Type B pancreatic cell (in vitro differentiated cells): ENCODE results near the gene TIAM2. TPM values are rescaled to one million over a fixed set of nuclear protein-coding genes. Genes with fewer than 3 reads are reported as not detected.

Experiments used
- DNase-seq: peaks from one replicate; pipeline ENCODE4 v3.0.0; 2021; ENCODE audit warnings: mixed read lengths; ENCODE audit not compliant: unreplicated experiment; ENCODE audit errors: extremely low spot score
- H3K27ac Mint-ChIP-seq: 2 replicates; pipeline ENCODE4 v1.8.0; 2021; ENCODE audit warnings: mild to moderate bottlenecking, mixed read lengths
- H3K27me3 Mint-ChIP-seq: 2 replicates; pipeline ENCODE4 v1.8.0; 2021; ENCODE audit warnings: mixed read lengths
- H3K36me3 Mint-ChIP-seq: 2 replicates; pipeline ENCODE4 v1.8.0; 2021; ENCODE audit warnings: mixed read lengths
- H3K4me1 Mint-ChIP-seq: one replicate; pipeline ENCODE4 v1.8.0; 2021; ENCODE audit warnings: mixed read lengths; ENCODE audit not compliant: unreplicated experiment
- H3K4me3 Mint-ChIP-seq: 2 replicates; pipeline ENCODE4 v1.8.0; 2021; ENCODE audit warnings: mild to moderate bottlenecking, mixed read lengths
- H3K9me3 Mint-ChIP-seq: 2 replicates; pipeline ENCODE4 v1.8.0; 2021; ENCODE audit warnings: mixed read lengths
- CTCF ChIP-seq: fragments of 200-600 bp; sonication (generic); conservative IDR thresholded peaks from 2 replicates; pipeline ENCODE4 v1.5.0; 2021; ENCODE audit warnings: antibody characterized with exemption, mild to moderate bottlenecking
- long read RNA-seq: library from polyadenylated mRNA; unstranded; transcript quantifications from one replicate; pipeline ENCODE4 v2.0.0, GENCODE V29; 2020
- total RNA-seq: library from RNA; stranded (reverse); gene quantifications from 2 replicates; pipeline ENCODE4 v1.2.1, GENCODE V29; 2021; ENCODE audit warnings: low replicate concordance

TIAM2 gene
- 11.5 and 13.5 TPM in 2 replicates for total RNA-seq
- long read RNA-seq, partial matches to known transcripts, result 4 of 14 reads
- long read RNA-seq, other reads (novel, unspliced or antisense), result 8 of 14 reads

- no peak for TF ChIP-seq CTCF
- Mint-ChIP-seq H3K27me3 (peaks cover 25% of the 10 kb centered on the region), H3K36me3 (peaks cover 3% of the 10 kb centered on the region), H3K27ac (peak within 1 kb of the TSS; percentile 75), H3K4me1 (peaks cover 4% of the 10 kb centered on the region), H3K4me3 (peak within 1 kb of the TSS; percentile 83), H3K9me3 (no peaks in the 10 kb centered on the region)
- peak; percentile 76 for DNase-seq
These were observed at the start of gene TIAM2 for GRCh38 chr6:154995254-154996015. TIAM2 (plus strand) TSS chr6:154995315; CDS start chr6:155129224, 133,909 bp downstream.

GRCh38 chr6:154950979-154951344, 44.2 kb upstream of the TIAM2 start:
- DNase-seq, result no peak
- no peaks in the 10 kb centered on the region for H3K9me3 Mint-ChIP-seq
- no peak overlapping the region for H3K27ac Mint-ChIP-seq
- peaks cover 13% of the 10 kb centered on the region for H3K36me3 Mint-ChIP-seq
- no peak overlapping the region for H3K4me3 Mint-ChIP-seq
- H3K27me3 Mint-ChIP-seq, result no peaks in the 10 kb centered on the region
- no peaks in the 10 kb centered on the region for H3K4me1 Mint-ChIP-seq
- TF ChIP-seq CTCF, result no peak

- Mint-ChIP-seq H3K4me3 (no peak overlapping the region), H3K36me3 (peaks cover 13% of the 10 kb centered on the region), H3K4me1 (no peaks in the 10 kb centered on the region), H3K9me3 (no peaks in the 10 kb centered on the region), H3K27me3 (no peaks in the 10 kb centered on the region), H3K27ac (no peak overlapping the region)
- DNase-seq, result no peak
- TF ChIP-seq CTCF, result no peak
These were observed 43.5 kb upstream of the TIAM2 start for GRCh38 chr6:154951345-154952200.

GRCh38 chr6:154953644-154954043, 41.5 kb upstream of the TIAM2 start:
- Mint-ChIP-seq H3K27ac (no peak overlapping the region), H3K36me3 (peaks cover 16% of the 10 kb centered on the region), H3K27me3 (no peaks in the 10 kb centered on the region), H3K4me3 (no peak overlapping the region), H3K4me1 (peaks cover 5% of the 10 kb centered on the region), H3K9me3 (no peaks in the 10 kb centered on the region)
- DNase-seq, result no peak
- TF ChIP-seq CTCF, result no peak

GRCh38 chr6:154954347-154954746, 40.8 kb upstream of the TIAM2 start:
- Mint-ChIP-seq H3K4me3 (no peak overlapping the region), H3K27ac (no peak overlapping the region), H3K36me3 (peaks cover 16% of the 10 kb centered on the region), H3K4me1 (peaks cover 5% of the 10 kb centered on the region), H3K9me3 (no peaks in the 10 kb centered on the region), H3K27me3 (no peaks in the 10 kb centered on the region)
- DNase-seq, result no peak
- TF ChIP-seq CTCF, result no peak
